Measurements from ENCODE around the gene SYP.

DNA sequence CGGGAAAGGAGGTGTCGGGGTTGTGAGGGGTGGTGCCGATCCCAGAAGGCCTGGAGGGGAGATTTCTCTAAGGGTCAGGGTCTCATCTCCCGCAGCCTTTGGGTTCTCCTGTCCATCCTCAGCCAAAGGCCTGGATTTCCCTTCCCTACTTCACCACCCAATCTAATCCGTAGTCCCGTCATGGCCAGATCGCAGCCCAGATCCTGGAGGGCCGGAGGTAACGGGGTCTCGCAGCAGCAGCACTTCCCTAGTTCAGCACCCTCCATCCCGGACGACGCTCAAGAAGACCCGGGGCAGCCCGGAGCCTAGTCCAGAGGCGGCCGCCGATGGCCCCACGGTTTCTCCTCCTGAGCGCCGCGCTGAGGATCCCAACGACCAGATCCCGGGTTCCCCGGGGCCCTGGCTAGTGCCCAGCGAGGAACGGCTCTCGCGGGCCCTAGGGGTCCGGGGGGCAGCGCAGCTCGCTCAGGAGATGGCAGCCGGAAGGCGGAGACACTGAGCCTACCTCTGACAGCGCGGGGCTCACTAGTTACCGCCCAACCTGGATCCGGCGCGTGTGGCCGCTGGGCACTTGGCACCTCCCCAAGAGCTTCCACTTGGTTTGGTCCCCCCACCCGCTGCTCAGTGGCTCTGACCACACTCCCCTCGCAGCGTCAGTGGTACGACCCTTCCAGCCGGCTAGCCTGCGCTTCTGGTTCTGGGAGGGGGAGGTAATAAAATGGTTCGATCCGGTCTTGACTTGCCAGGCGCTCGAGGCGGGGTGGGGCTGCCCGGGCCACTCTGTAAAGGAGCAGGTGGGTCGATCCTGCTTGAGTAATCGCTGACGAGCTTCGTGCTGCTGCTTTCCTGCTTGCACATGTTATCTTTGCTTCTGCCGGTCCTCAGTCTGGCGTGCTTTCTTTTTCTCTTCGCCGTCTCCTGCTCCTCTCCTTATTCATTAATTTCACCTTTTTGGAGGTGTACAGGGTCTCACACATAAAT is 33.8 kb downstream of the SYP start:
- TF ChIP-seq CTCF (IDR thresholded peaks at IDR 0.05) (peak; percentile 13 to 30 (median 19)), POLR2AphosphoS5 (IDR thresholded peaks at IDR 0.05) (peak; percentile 16 to 64 (median 51)), POLR2A (IDR thresholded peaks at IDR 0.05) (peak; percentile 38)
